ENCODE results near the gene PRRX1. TPM values are rescaled to one million over a fixed set of nuclear protein-coding genes. Genes with fewer than 3 reads are reported as not detected.

The PRRX1 gene
- total RNA-seq, 2 experiments from 2014 or later: not detected

GRCh38 chr1:170723518-170723917 is 59.6 kb downstream of the PRRX1 start:
- H3K27me3 Mint-ChIP-seq: peaks cover 9% of the 10 kb centered on the region
- no peaks in the 10 kb centered on the region for H3K9me3 Mint-ChIP-seq
- intact Hi-C loops (cut with micrococcal nuclease): no loop called here
- ChIA-PET CTCF (no interaction called here), POLR2A (no interaction called here)
- H3K4me3 Mint-ChIP-seq: no peak overlapping the region
- no peaks in the 10 kb centered on the region for H3K36me3 Mint-ChIP-seq (ENCODE audit: low read depth)
- no peak for TF ChIP-seq CTCF (IDR thresholded peaks at IDR 0.05)
- H3K27ac Mint-ChIP-seq: no peak overlapping the region
- no peak for ATAC-seq
- no peak for DNase-seq
- H3K4me1 Mint-ChIP-seq (ENCODE audit: low read depth): no peaks in the 10 kb centered on the region

- CTCF ChIA-PET: no interaction called here
- no peak overlapping the region for H3K27ac Mint-ChIP-seq
These were observed 61.4 kb downstream of the PRRX1 start for GRCh38 chr1:170725326-170725725.

GRCh38 chr1:170727963-170728362 is 64.0 kb downstream of the PRRX1 start:
- no peak for TF ChIP-seq CTCF (IDR thresholded peaks at IDR 0.05)
- CTCF ChIA-PET: no interaction called here
- no peak overlapping the region for H3K27ac Mint-ChIP-seq
- ATAC-seq (no peak), DNase-seq (no peak)
- intact Hi-C loops (cut with micrococcal nuclease): no loop called here
- no peaks in the 10 kb centered on the region for H3K9me3 Mint-ChIP-seq
- H3K27me3 Mint-ChIP-seq: peaks cover 10% of the 10 kb centered on the region
- POLR2A ChIA-PET: no interaction called here
- H3K4me1 Mint-ChIP-seq (ENCODE audit: low read depth): no peaks in the 10 kb centered on the region
- no peaks in the 10 kb centered on the region for H3K36me3 Mint-ChIP-seq (ENCODE audit: low read depth)
- no peak overlapping the region for H3K4me3 Mint-ChIP-seq

More at GRCh38 chr1:170725326-170725725, 61.4 kb downstream of the PRRX1 start:
- no peaks in the 10 kb centered on the region for H3K4me1 Mint-ChIP-seq (ENCODE audit: low read depth)
- TF ChIP-seq CTCF (IDR thresholded peaks at IDR 0.05): no peak
- H3K27me3 Mint-ChIP-seq: peaks cover 13% of the 10 kb centered on the region
- no peak overlapping the region for H3K4me3 Mint-ChIP-seq
- ATAC-seq (no peak), DNase-seq (no peak)
- intact Hi-C loops (cut with micrococcal nuclease): no loop called here
- no peaks in the 10 kb centered on the region for H3K36me3 Mint-ChIP-seq (ENCODE audit: low read depth)
- POLR2A ChIA-PET: interaction anchor here (0.7 kb wide), 1 partner anchor 416 kb away, joined by 3 read pairs; no protein-coding TSS in a partner anchor
- no peaks in the 10 kb centered on the region for H3K9me3 Mint-ChIP-seq

GRCh38 chr1:170729225-170730002 is 65.5 kb downstream of the PRRX1 start:
- ChIA-PET CTCF (no interaction called here), POLR2A (no interaction called here)
- H3K9me3 Mint-ChIP-seq: no peaks in the 10 kb centered on the region
- H3K36me3 Mint-ChIP-seq (ENCODE audit: low read depth): no peaks in the 10 kb centered on the region
- no peak for DNase-seq
- H3K4me1 Mint-ChIP-seq (ENCODE audit: low read depth): no peaks in the 10 kb centered on the region
- no peak for ATAC-seq
- no peak for TF ChIP-seq CTCF (IDR thresholded peaks at IDR 0.05)
- H3K27me3 Mint-ChIP-seq: peaks cover 13% of the 10 kb centered on the region
- H3K27ac Mint-ChIP-seq: no peak overlapping the region
- intact Hi-C loops (cut with micrococcal nuclease): no loop called here
- H3K4me3 Mint-ChIP-seq: no peak overlapping the region

- CTCF ChIA-PET: no interaction called here
- H3K36me3 Mint-ChIP-seq (ENCODE audit: low read depth): no peaks in the 10 kb centered on the region
- intact Hi-C loops (cut with micrococcal nuclease): no loop called here
- H3K9me3 Mint-ChIP-seq: no peaks in the 10 kb centered on the region
- ATAC-seq: no peak
- H3K4me1 Mint-ChIP-seq (ENCODE audit: low read depth): no peaks in the 10 kb centered on the region
- H3K27ac Mint-ChIP-seq: no peak overlapping the region
- TF ChIP-seq CTCF (IDR thresholded peaks at IDR 0.05): no peak
- peaks cover 13% of the 10 kb centered on the region for H3K27me3 Mint-ChIP-seq
- DNase-seq: no peak
- POLR2A ChIA-PET: no interaction called here
- no peak overlapping the region for H3K4me3 Mint-ChIP-seq
These were observed 66.1 kb downstream of the PRRX1 start for GRCh38 chr1:170730014-170730413.
